Neural cell (in vitro differentiated cells): ENCODE data around the gene OTOF. TPM values are rescaled to one million over a fixed set of nuclear protein-coding genes. Genes with fewer than 3 reads are reported as not detected.

Experiments
- H2AFZ ChIP-seq: fragments of 200-600, 300-800 bp; sonication (generic), shearing (Covaris generic); 2 replicates; pipeline ENCODE4 v1.6.0; 2014; ENCODE audit warnings: low read depth, mild to moderate bottlenecking, antibody characterized with exemption, low read length, moderate library complexity
- H3F3A ChIP-seq: fragments of 200-600 bp; shearing (Covaris generic); 2 replicates; pipeline ENCODE4 v1.6.1; 2016; ENCODE audit warnings: mild to moderate bottlenecking, moderate library complexity, mixed read lengths, antibody characterized with exemption, low read length; ENCODE audit not compliant: insufficient read depth, poor library complexity, severe bottlenecking
- H3K27ac ChIP-seq: fragments of 200-600, 300-800 bp; sonication (generic), shearing (Covaris generic); 2 replicates; pipeline ENCODE4 v1.5.1; 2014; ENCODE audit warnings: mild to moderate bottlenecking, low read length, moderate library complexity
- H3K27me3 ChIP-seq: fragments of 300-800, 200-600 bp; sonication (generic), shearing (Covaris generic); 2 replicates; pipeline ENCODE4 v1.6.0; 2014; ENCODE audit warnings: mild to moderate bottlenecking, low read depth, low read length, moderate library complexity; ENCODE audit not compliant: insufficient read depth
- H3K36me3 ChIP-seq: fragments of 300-800, 200-600 bp; sonication (generic), shearing (Covaris generic); 2 replicates; pipeline ENCODE4 v1.5.1; 2014; ENCODE audit warnings: mild to moderate bottlenecking, antibody characterized with exemption, low read length, moderate library complexity; ENCODE audit not compliant: insufficient read depth
- H3K4me2 ChIP-seq: fragments of 300-800, 200-600 bp; sonication (generic), shearing (Covaris generic); 2 replicates; pipeline ENCODE4 v1.6.0; 2014; ENCODE audit warnings: mild to moderate bottlenecking, low read length
- H3K4me3 ChIP-seq: fragments of 300-800, 200-600 bp; sonication (generic), shearing (Covaris generic); 2 replicates; pipeline ENCODE4 v1.5.1; 2014; ENCODE audit warnings: mild to moderate bottlenecking, low read length, moderate library complexity
- H3K79me2 ChIP-seq: fragments of 200-600 bp; shearing (Covaris generic); replicated peaks from 2 replicates; pipeline ENCODE4 v1.6.0; 2014; ENCODE audit warnings: mild to moderate bottlenecking, low read length, moderate library complexity; ENCODE audit not compliant: insufficient read depth
- H3K9ac ChIP-seq: fragments of 300-800, 200-600 bp; sonication (generic), shearing (Covaris generic); 2 replicates; pipeline ENCODE4 v1.6.1; 2016; ENCODE audit warnings: mild to moderate bottlenecking, low read length, mixed read lengths
- H3K9me2 ChIP-seq: fragments of 200-600 bp; shearing (Covaris generic); 2 replicates; pipeline ENCODE4 v1.6.1; 2016; ENCODE audit warnings: mild to moderate bottlenecking, low read length, mixed read lengths; ENCODE audit not compliant: insufficient read depth
- H3K9me3 ChIP-seq: fragments of 200-600, 300-800 bp; sonication (generic), shearing (Covaris generic); 2 replicates; pipeline ENCODE4 v1.6.1; 2016; ENCODE audit warnings: mild to moderate bottlenecking, mixed run types, low read length, moderate library complexity, mixed read lengths
- H4K20me1 ChIP-seq: fragments of 200-600 bp; shearing (Covaris generic); 2 replicates; pipeline ENCODE4 v1.6.1; 2016; ENCODE audit warnings: mild to moderate bottlenecking, mixed run types; ENCODE audit not compliant: insufficient read depth
- EP300 ChIP-seq: fragments of 450-650 bp; conservative IDR thresholded peaks from 2 replicates; pipeline ENCODE4 v1.6.1; 2014; ENCODE audit warnings: antibody characterized with exemption, mild to moderate bottlenecking, moderate library complexity; ENCODE audit not compliant: poor library complexity, severe bottlenecking
- EZH2 ChIP-seq: fragments of 200-600, 300-800 bp; shearing (Covaris generic), sonication (generic); IDR thresholded peaks from 2 replicates; pipeline ENCODE4 v1.6.1; 2014; ENCODE audit warnings: antibody characterized with exemption, low read length, borderline replicate concordance, mild to moderate bottlenecking; ENCODE audit not compliant: insufficient read depth, poor library complexity, severe bottlenecking
- MXI1 ChIP-seq: fragments of 450-650 bp; conservative IDR thresholded peaks from 2 replicates; pipeline ENCODE4 v1.6.1; 2014; ENCODE audit warnings: antibody characterized with exemption, mild to moderate bottlenecking; ENCODE audit not compliant: poor library complexity, severe bottlenecking
- POLR2AphosphoS5 ChIP-seq: IDR thresholded peaks from 2 replicates; pipeline ENCODE4 v1.6.1; 2012
- RAD21 ChIP-seq: fragments of 450-650 bp; conservative IDR thresholded peaks from 2 replicates; pipeline ENCODE4 v1.6.1; 2014; ENCODE audit warnings: antibody characterized with exemption, mild to moderate bottlenecking, moderate library complexity
- SMC3 ChIP-seq: fragments of 450-650 bp; conservative IDR thresholded peaks from 2 replicates; pipeline ENCODE4 v1.6.1; 2014; ENCODE audit warnings: antibody characterized with exemption, mild to moderate bottlenecking, moderate library complexity; ENCODE audit not compliant: poor library complexity
- TAF1 ChIP-seq: IDR thresholded peaks from 2 replicates; pipeline ENCODE4 v1.6.1; 2012; ENCODE audit warnings: low read depth
- polyA plus RNA-seq: library from polyadenylated mRNA; depleted of rRNA; stranded (reverse); fragments of >200 nt; gene quantifications from 2 replicates; pipeline ENCODE4 v1.2.3, GENCODE V29; 2014
- TF ChIP-seq, protein P1 (sequence below): IDR thresholded peaks from 2 replicates; pipeline ENCODE4 v1.6.1; 2012; ENCODE audit warnings: borderline replicate concordance
- TF ChIP-seq, protein P2 (sequence below): fragments of 450-650 bp; IDR thresholded peaks from 2 replicates; pipeline ENCODE4 v1.5.1; 2014; ENCODE audit warnings: antibody characterized with exemption, mild to moderate bottlenecking, moderate library complexity; ENCODE audit not compliant: poor library complexity, severe bottlenecking

The OTOF gene
- polyA plus RNA-seq, 1 donor from 2014 or later: not detected

DNA sequence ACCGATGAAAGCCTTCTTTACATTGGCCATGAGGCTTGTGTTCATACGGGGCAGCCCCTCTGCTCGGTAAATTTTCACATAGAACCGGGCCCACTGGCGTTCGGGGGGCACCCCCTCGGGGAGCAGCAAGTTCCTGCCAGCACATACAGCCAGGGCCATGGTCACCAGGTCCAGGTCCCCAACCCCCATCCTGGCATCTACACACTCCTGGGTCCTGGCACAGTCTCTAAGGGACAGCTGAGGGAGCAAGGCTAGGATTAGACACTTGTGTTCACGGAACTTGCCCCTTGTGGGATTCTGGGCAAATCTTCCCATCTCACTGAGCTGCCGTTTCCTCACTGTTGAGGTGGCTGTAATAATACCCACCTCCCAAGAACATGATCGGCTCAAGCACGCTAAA lies 5.6 kb upstream of the OTOF start:
- H4K20me1 ChIP-seq: no peaks in the 10 kb centered on the region

DNA sequence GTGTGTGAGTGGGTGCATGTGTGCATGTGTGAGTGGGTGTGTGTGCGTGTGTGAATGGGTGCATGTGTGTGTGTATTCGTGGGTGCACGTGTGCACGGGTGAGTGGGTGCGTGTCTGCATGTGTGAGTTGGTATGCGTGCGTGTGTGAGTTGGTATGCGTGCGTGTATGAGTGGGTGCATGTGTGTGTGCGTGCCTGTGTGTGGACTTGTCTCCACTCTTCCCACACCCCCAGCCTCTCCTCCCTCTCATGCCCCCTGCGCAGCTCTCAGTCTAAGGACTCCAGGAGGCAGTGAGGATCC lies 5.1 kb upstream of the OTOF start:
- TF ChIP-seq MXI1: no peak
- no peak for TF ChIP-seq EZH2
- TF ChIP-seq, protein P1, sequence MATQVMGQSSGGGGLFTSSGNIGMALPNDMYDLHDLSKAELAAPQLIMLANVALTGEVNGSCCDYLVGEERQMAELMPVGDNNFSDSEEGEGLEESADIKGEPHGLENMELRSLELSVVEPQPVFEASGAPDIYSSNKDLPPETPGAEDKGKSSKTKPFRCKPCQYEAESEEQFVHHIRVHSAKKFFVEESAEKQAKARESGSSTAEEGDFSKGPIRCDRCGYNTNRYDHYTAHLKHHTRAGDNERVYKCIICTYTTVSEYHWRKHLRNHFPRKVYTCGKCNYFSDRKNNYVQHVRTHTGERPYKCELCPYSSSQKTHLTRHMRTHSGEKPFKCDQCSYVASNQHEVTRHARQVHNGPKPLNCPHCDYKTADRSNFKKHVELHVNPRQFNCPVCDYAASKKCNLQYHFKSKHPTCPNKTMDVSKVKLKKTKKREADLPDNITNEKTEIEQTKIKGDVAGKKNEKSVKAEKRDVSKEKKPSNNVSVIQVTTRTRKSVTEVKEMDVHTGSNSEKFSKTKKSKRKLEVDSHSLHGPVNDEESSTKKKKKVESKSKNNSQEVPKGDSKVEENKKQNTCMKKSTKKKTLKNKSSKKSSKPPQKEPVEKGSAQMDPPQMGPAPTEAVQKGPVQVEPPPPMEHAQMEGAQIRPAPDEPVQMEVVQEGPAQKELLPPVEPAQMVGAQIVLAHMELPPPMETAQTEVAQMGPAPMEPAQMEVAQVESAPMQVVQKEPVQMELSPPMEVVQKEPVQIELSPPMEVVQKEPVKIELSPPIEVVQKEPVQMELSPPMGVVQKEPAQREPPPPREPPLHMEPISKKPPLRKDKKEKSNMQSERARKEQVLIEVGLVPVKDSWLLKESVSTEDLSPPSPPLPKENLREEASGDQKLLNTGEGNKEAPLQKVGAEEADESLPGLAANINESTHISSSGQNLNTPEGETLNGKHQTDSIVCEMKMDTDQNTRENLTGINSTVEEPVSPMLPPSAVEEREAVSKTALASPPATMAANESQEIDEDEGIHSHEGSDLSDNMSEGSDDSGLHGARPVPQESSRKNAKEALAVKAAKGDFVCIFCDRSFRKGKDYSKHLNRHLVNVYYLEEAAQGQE: no peak
- TF ChIP-seq RAD21: no peak
- no peak for TF ChIP-seq TAF1
- no peak for TF ChIP-seq POLR2AphosphoS5
- TF ChIP-seq EP300: no peak
- TF ChIP-seq, protein P2, sequence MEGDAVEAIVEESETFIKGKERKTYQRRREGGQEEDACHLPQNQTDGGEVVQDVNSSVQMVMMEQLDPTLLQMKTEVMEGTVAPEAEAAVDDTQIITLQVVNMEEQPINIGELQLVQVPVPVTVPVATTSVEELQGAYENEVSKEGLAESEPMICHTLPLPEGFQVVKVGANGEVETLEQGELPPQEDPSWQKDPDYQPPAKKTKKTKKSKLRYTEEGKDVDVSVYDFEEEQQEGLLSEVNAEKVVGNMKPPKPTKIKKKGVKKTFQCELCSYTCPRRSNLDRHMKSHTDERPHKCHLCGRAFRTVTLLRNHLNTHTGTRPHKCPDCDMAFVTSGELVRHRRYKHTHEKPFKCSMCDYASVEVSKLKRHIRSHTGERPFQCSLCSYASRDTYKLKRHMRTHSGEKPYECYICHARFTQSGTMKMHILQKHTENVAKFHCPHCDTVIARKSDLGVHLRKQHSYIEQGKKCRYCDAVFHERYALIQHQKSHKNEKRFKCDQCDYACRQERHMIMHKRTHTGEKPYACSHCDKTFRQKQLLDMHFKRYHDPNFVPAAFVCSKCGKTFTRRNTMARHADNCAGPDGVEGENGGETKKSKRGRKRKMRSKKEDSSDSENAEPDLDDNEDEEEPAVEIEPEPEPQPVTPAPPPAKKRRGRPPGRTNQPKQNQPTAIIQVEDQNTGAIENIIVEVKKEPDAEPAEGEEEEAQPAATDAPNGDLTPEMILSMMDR: no peak
- no peak for TF ChIP-seq SMC3
- Histone ChIP-seq H3K27ac (no peak overlapping the region), H3K4me3 (no peak overlapping the region), H3K9me3 (no peaks in the 10 kb centered on the region), H3K9ac (no peak overlapping the region), H2AFZ (no peak overlapping the region), H4K20me1 (no peaks in the 10 kb centered on the region), H3K27me3 (no peaks in the 10 kb centered on the region), H3K36me3 (no peaks in the 10 kb centered on the region), H3K79me2 (no peaks in the 10 kb centered on the region), H3K4me2 (no peak overlapping the region), H3F3A (no peaks in the 10 kb centered on the region), H3K9me2 (no peaks in the 10 kb centered on the region)

More for the DNA sequence above, 5.6 kb upstream of the OTOF start:
- Histone ChIP-seq H3K9me2 (no peaks in the 10 kb centered on the region), H2AFZ (no peak overlapping the region), H3K9me3 (no peaks in the 10 kb centered on the region), H3K27me3 (no peaks in the 10 kb centered on the region), H3K9ac (no peak overlapping the region), H3F3A (no peaks in the 10 kb centered on the region), H3K4me3 (no peak overlapping the region), H3K36me3 (no peaks in the 10 kb centered on the region), H3K4me2 (no peak overlapping the region), H3K79me2 (no peaks in the 10 kb centered on the region), H3K27ac (no peak overlapping the region)
- no peak for TF ChIP-seq POLR2AphosphoS5
